ENCODE measurements around the gene PRICKLE2.

PRICKLE2 gene

GRCh38 chr3:64157150-64158035 lies 67.9 kb downstream of the PRICKLE2 start:
- DNase-seq, result no peak

- DNase-seq, result no peak
Observed at GRCh38 chr3:64155328-64155727, 69.9 kb downstream of the PRICKLE2 start.

GRCh38 chr3:64152676-64153466 lies 72.4 kb downstream of the PRICKLE2 start:
- no peak for DNase-seq

GRCh38 chr3:64152086-64152485 lies 73.2 kb downstream of the PRICKLE2 start:
- peak; percentile 86 for DNase-seq

GRCh38 chr3:64151342-64151871 lies 73.9 kb downstream of the PRICKLE2 start:
- DNase-seq, result no peak

GRCh38 chr3:64150623-64151207 lies 74.6 kb downstream of the PRICKLE2 start:
- peak; percentile 88 for DNase-seq

- DNase-seq, result no peak
Observed at GRCh38 chr3:64149886-64150285, 75.4 kb downstream of the PRICKLE2 start.

GRCh38 chr3:64148955-64149653 lies 76.2 kb downstream of the PRICKLE2 start:
- no peak for DNase-seq

- DNase-seq, result no peak
Observed at GRCh38 chr3:64147211-64147610, 78.1 kb downstream of the PRICKLE2 start.

GRCh38 chr3:64145438-64145837 lies 79.8 kb downstream of the PRICKLE2 start:
- no peak for DNase-seq

- no peak for DNase-seq
Observed at GRCh38 chr3:64144241-64144900, 80.9 kb downstream of the PRICKLE2 start.

GRCh38 chr3:64143409-64144130 lies 81.7 kb downstream of the PRICKLE2 start:
- peak; percentile 94 for DNase-seq

- DNase-seq, result no peak
Observed at GRCh38 chr3:64141476-64141875, 83.8 kb downstream of the PRICKLE2 start.

- DNase-seq, result no peak
Observed at GRCh38 chr3:64140651-64141050, 84.6 kb downstream of the PRICKLE2 start.

- no peak for DNase-seq
Observed at GRCh38 chr3:64138656-64139375, 86.5 kb downstream of the PRICKLE2 start.

- peak; percentile 39 for DNase-seq
Observed at GRCh38 chr3:64138046-64138445, 87.2 kb downstream of the PRICKLE2 start.

- no peak for DNase-seq
Observed at GRCh38 chr3:64134882-64135281, 90.4 kb downstream of the PRICKLE2 start.

GRCh38 chr3:64133987-64134386 lies 91.3 kb downstream of the PRICKLE2 start:
- peak; percentile 19 for DNase-seq

- DNase-seq, result no peak
Observed at GRCh38 chr3:64133272-64133671, 92.0 kb downstream of the PRICKLE2 start.

- no peak for DNase-seq
Observed at GRCh38 chr3:64131725-64132469, 93.4 kb downstream of the PRICKLE2 start.

All from fibroblast of skin of abdomen (primary cell).